ENCODE results near the gene DYRK1A.

Gene DYRK1A

DNA sequence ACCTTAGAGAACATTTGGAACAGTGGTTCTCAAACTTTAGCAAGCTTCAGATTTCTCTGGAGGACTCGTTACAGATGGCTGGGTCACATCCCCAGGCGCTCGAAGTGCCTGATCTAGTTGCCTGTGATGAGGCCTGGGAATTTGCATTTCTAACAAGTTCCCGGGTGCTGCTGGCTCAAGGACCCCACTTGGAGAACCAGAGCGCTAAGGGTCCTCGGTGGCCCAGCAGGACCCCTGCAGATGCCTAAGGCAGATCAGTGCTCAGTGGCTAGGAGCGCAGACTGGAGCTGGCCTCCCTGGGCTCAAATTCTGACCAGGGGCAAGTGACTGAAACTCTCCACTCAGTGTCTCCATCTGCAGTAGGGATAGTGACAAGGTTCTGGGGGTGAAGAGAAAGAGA is 208.2 kb downstream of the DYRK1A start:
- DNase-seq, result no peak

DNA sequence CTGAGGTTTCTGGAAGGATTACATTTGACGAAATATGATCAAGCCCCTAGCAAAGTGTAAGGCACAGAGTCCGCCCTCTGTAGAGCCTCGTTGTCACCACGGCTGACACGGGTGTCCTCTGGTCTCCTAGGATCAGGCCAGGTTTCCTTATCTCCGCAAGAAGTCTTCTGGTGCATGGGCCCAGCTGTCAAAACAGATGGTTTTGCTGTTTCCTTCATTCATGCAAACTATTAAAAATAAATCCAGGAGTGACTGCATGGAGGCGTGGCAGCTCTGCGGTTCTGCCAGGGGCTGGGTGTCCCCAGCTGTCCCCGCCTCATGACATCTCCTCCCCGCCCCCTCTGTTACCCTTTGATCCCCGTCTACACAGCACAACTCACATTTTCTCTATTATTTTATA is 209.0 kb downstream of the DYRK1A start:
- DNase-seq, result no peak

Measured in activated CD8-positive, alpha-beta memory T cell treated with anti-CD3 and anti-CD28 coated beads, Interleukin-2, amount 50 U/mL, for 48 hours (primary cell).